ENCODE data around the gene HOXB2. TPM values are rescaled to one million over a fixed set of nuclear protein-coding genes. Genes with fewer than 3 reads are reported as not detected.
A peak's percentile ranks its signal among the peaks of the same experiment; 100 is the strongest.

The HOXB2 gene
- total RNA-seq, 1 donor from 2014 or later = 43.7 TPM

DNA sequence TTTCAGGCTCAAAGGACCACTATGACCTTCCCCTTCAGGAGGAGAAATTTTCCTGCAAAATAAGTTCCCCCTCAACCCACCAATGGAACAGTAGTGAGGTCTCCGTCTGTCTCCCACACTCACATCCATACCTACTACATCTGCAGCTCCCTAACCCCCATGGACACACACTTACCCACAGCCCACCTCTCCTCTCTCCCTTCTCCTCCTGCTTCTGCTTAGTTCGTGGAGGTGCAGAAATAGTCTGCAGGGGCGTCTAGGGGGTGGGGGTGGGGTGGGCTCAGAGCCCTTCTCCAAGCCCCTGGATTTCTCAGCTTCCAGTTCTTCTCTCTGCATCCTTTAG, 24.3 kb upstream of the HOXB2 start:
- DNase-seq (ENCODE audit: low read depth) = no peak
- peak overlapping the region; percentile 43 for H3K4me3 ChIP-seq (ENCODE audit: low read depth, low read length)
- TF ChIP-seq, protein P1, sequence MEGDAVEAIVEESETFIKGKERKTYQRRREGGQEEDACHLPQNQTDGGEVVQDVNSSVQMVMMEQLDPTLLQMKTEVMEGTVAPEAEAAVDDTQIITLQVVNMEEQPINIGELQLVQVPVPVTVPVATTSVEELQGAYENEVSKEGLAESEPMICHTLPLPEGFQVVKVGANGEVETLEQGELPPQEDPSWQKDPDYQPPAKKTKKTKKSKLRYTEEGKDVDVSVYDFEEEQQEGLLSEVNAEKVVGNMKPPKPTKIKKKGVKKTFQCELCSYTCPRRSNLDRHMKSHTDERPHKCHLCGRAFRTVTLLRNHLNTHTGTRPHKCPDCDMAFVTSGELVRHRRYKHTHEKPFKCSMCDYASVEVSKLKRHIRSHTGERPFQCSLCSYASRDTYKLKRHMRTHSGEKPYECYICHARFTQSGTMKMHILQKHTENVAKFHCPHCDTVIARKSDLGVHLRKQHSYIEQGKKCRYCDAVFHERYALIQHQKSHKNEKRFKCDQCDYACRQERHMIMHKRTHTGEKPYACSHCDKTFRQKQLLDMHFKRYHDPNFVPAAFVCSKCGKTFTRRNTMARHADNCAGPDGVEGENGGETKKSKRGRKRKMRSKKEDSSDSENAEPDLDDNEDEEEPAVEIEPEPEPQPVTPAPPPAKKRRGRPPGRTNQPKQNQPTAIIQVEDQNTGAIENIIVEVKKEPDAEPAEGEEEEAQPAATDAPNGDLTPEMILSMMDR (conservative IDR thresholded peaks at IDR 0.05; ENCODE audit: low read depth, low read length) = no peak

DNA sequence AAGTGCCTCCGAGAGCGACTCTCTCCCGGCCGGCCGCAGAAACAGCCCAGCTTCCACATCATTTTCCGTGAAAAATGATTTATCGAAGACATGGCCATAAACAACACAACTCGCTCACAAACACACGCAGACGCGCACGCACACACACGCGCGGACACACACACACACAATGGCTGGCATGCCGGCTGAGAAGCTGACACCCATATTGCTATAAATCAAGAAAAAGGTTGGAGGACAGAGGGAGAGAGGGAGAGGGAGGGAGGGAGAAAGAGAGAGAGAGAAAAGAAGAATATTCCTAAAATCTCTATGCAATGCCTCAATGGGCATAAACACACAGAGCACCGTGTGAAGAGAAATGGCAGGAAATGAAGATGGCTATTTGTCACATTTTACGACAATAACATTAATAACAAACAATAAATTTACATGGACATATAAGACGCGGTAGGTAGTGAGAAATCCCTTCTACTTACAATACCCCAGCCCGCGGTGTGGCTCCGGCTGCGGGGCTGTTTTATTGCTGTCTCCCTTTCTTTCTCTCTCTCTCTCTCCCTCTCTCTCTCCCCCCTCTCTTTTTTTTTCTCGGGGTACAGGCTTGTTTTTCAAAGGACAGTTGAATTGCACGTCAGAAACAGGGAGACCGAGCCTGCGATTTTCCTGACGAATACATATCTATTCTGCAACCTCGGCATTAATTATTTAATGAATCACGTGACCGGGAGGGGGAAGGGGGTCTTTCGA, 23.8 kb upstream of the HOXB2 start:
- no peak for DNase-seq (ENCODE audit: low read depth)
- TF ChIP-seq, protein P1 (conservative IDR thresholded peaks at IDR 0.05; ENCODE audit: low read depth, low read length) = no peak
- peak overlapping the region; percentile 43 for H3K4me3 ChIP-seq (ENCODE audit: low read depth, low read length)

- no peak overlapping the region for H3K4me3 ChIP-seq (ENCODE audit: low read depth, low read length)
- DNase-seq (ENCODE audit: low read depth) = no peak
- TF ChIP-seq, protein P1 (conservative IDR thresholded peaks at IDR 0.05; ENCODE audit: low read depth, low read length) = no peak
These were observed 22.9 kb upstream of the HOXB2 start for GRCh38 chr17:48567646-48568354.

- no peak for DNase-seq (ENCODE audit: low read depth)
- TF ChIP-seq, protein P1 (conservative IDR thresholded peaks at IDR 0.05; ENCODE audit: low read depth, low read length) = no peak
- H3K4me3 ChIP-seq (ENCODE audit: low read depth, low read length) = no peak overlapping the region
These were observed 22.3 kb upstream of the HOXB2 start for GRCh38 chr17:48567209-48567608.

GRCh38 chr17:48566717-48567116, 21.8 kb upstream of the HOXB2 start:
- H3K4me3 ChIP-seq (ENCODE audit: low read depth, low read length) = no peak overlapping the region
- DNase-seq (ENCODE audit: low read depth) = no peak
- TF ChIP-seq, protein P1 (conservative IDR thresholded peaks at IDR 0.05; ENCODE audit: low read depth, low read length) = no peak

- no peak for DNase-seq (ENCODE audit: low read depth)
- TF ChIP-seq, protein P1 (conservative IDR thresholded peaks at IDR 0.05; ENCODE audit: low read depth, low read length) = no peak
- H3K4me3 ChIP-seq (ENCODE audit: low read depth, low read length) = no peak overlapping the region
These were observed 21.2 kb upstream of the HOXB2 start for GRCh38 chr17:48565925-48566710.

Measured in epithelial cell of proximal tubule (primary cell).